ENCODE data around the gene CCKAR.

DNA sequence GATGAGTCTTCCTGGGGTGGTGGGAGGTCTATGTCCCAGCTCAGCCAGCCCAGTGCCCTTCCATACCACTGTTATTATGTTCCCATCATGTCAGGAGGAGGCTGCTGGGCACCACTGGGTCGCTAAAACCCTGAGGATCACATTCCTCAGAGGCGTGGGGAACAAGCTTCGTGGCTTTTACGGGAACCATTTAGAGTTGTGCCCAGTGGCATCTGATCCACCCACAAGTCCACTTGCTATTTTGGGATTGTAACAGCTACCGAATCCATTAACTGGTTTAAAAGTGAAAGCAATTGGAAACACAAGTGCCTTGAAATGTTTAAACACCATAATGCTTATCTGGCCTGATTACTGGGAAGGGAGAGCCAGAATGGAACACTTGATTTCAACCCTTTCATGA is 13.1 kb upstream of the CCKAR start:
- TF ChIP-seq, protein P1, sequence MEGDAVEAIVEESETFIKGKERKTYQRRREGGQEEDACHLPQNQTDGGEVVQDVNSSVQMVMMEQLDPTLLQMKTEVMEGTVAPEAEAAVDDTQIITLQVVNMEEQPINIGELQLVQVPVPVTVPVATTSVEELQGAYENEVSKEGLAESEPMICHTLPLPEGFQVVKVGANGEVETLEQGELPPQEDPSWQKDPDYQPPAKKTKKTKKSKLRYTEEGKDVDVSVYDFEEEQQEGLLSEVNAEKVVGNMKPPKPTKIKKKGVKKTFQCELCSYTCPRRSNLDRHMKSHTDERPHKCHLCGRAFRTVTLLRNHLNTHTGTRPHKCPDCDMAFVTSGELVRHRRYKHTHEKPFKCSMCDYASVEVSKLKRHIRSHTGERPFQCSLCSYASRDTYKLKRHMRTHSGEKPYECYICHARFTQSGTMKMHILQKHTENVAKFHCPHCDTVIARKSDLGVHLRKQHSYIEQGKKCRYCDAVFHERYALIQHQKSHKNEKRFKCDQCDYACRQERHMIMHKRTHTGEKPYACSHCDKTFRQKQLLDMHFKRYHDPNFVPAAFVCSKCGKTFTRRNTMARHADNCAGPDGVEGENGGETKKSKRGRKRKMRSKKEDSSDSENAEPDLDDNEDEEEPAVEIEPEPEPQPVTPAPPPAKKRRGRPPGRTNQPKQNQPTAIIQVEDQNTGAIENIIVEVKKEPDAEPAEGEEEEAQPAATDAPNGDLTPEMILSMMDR (IDR thresholded peaks at IDR 0.05; ENCODE audit: insufficient read depth, low read length): no peak
- TF ChIP-seq POLR2AphosphoS5 (IDR thresholded peaks at IDR 0.05; ENCODE audit: low read depth): no peak
- TF ChIP-seq GABPA (IDR thresholded peaks at IDR 0.05; ENCODE audit: low read depth): no peak
- TF ChIP-seq, protein P2, sequence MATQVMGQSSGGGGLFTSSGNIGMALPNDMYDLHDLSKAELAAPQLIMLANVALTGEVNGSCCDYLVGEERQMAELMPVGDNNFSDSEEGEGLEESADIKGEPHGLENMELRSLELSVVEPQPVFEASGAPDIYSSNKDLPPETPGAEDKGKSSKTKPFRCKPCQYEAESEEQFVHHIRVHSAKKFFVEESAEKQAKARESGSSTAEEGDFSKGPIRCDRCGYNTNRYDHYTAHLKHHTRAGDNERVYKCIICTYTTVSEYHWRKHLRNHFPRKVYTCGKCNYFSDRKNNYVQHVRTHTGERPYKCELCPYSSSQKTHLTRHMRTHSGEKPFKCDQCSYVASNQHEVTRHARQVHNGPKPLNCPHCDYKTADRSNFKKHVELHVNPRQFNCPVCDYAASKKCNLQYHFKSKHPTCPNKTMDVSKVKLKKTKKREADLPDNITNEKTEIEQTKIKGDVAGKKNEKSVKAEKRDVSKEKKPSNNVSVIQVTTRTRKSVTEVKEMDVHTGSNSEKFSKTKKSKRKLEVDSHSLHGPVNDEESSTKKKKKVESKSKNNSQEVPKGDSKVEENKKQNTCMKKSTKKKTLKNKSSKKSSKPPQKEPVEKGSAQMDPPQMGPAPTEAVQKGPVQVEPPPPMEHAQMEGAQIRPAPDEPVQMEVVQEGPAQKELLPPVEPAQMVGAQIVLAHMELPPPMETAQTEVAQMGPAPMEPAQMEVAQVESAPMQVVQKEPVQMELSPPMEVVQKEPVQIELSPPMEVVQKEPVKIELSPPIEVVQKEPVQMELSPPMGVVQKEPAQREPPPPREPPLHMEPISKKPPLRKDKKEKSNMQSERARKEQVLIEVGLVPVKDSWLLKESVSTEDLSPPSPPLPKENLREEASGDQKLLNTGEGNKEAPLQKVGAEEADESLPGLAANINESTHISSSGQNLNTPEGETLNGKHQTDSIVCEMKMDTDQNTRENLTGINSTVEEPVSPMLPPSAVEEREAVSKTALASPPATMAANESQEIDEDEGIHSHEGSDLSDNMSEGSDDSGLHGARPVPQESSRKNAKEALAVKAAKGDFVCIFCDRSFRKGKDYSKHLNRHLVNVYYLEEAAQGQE (IDR thresholded peaks at IDR 0.05; ENCODE audit: insufficient replicate concordance, low read depth): no peak

Data from HL-60 (cell line).